Activated CD8-positive, alpha-beta T cell treated with anti-CD3 and anti-CD28 coated beads, Interleukin-2, amount 10 ng/mL, durations not matched to agents 7 days and 5 days (primary cell): Measurements from ENCODE around the gene BBS9. TPM values are rescaled to one million over a fixed set of nuclear protein-coding genes. Genes with fewer than 3 reads are reported as not detected.

ENCODE experiments used
- ATAC-seq: fragments of 150-1000 bp; cut with Tn5 transposase; one replicate; pipeline ENCODE4 v1.10.0; 2021; ENCODE audit warnings: moderate library complexity
- CTCF ChIA-PET: fragments of 350-600 bp; sonication (Branson Sonifier 250); formaldehyde crosslinking; loops from one replicate; lab custom pipeline; 2021; ENCODE audit warnings: antibody characterized with exemption; lab: Charles Lee
- POLR2A ChIA-PET: fragments of 350-600 bp; sonication (Branson Sonifier 250); formaldehyde crosslinking; loops from one replicate; lab custom pipeline; 2021; ENCODE audit warnings: antibody characterized with exemption; lab: Charles Lee
- DNase-seq: peaks from one replicate; pipeline ENCODE4 v3.0.0-alpha.2; 2020
- H3K27ac Mint-ChIP-seq: one replicate; pipeline ENCODE4 v1.8.0; 2021; ENCODE audit warnings: mild to moderate bottlenecking, mixed read lengths
- H3K27me3 Mint-ChIP-seq: one replicate; pipeline ENCODE4 v1.8.0; 2021; ENCODE audit warnings: low read depth, mixed read lengths
- H3K36me3 Mint-ChIP-seq: one replicate; pipeline ENCODE4 v1.8.0; 2021; ENCODE audit warnings: low read depth, mixed read lengths
- H3K4me1 Mint-ChIP-seq: one replicate; pipeline ENCODE4 v1.8.0; 2021; ENCODE audit warnings: low read depth, mixed read lengths
- H3K4me3 Mint-ChIP-seq: one replicate; pipeline ENCODE4 v1.8.0; 2021; ENCODE audit warnings: mild to moderate bottlenecking, mixed read lengths
- H3K9me3 Mint-ChIP-seq: one replicate; pipeline ENCODE4 v1.8.0; 2022; ENCODE audit warnings: mixed read lengths; ENCODE audit not compliant: insufficient read depth
- total RNA-seq, 2 experiments: library from RNA; stranded (reverse); gene quantifications; one replicate each; pipeline ENCODE4 v1.2.3, GENCODE V29; 2021

Gene BBS9
- total RNA-seq, 2 experiments from 2014 or later = 7.9 to 11.8 TPM

DNA sequence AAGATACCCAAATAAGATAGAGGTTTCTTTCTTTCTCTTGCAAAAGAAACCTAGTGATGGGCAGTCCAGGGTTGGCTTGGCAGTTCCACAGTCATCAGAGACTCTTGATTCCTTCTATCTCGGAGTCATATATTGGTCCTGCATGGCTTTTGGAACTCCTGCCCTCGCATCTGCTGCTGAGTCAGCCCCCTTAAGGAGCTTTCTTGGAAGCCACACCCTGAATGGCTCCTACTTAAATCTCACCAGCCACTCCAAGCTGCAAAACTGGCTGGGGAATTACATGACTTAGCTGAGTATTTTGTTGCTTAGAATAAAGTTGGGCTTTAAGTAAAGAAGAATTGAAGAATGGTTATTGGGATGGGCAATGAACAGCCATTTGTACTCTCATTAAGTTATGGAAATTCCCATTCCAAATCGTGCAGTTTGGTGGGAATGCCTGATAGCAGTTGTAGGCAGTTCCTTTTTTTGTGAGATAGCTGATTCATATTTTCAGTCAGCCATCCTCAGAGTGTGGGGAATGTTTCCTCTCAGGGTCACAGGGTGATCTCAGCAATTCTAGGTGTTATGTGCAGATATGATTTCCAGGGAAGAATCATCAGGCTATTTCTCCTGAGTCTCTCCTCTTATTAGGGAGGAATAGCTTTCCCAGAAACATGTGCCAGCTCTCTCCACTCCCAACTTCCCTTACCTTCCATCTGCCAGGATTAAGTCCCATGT lies 209.9 kb downstream of the BBS9 start:
- H3K4me1 Mint-ChIP-seq = no peaks in the 10 kb centered on the region

DNA sequence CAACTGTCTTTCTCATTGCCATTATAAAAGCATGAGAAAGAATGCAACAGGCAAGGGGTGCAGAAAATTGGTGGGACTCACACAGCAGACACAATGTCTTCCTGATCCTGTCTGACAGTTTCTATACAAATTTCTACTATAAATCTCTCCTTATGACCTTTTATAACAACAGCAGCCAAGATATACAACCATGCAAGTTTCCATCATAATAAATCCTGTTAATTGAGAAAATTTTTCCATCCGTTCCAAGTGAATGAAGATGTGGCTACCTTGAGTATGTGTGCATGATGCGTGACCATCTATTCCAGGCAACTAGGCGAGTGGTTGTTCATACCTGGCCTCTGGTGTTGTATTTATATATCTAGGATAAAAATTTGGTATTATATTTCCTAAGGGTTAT lies 216.7 kb downstream of the BBS9 start:
- no peaks in the 10 kb centered on the region for H3K9me3 Mint-ChIP-seq
- CTCF ChIA-PET = no interaction called here
- no peaks in the 10 kb centered on the region for H3K4me1 Mint-ChIP-seq
- no peaks in the 10 kb centered on the region for H3K36me3 Mint-ChIP-seq
- no peak overlapping the region for H3K4me3 Mint-ChIP-seq
- H3K27me3 Mint-ChIP-seq = no peaks in the 10 kb centered on the region
- ATAC-seq (no peak), DNase-seq (no peak)
- POLR2A ChIA-PET = no interaction called here
- no peak overlapping the region for H3K27ac Mint-ChIP-seq

More for the DNA sequence above, 209.9 kb downstream of the BBS9 start:
- DNase-seq = no peak
- CTCF ChIA-PET = interaction anchor here (0.9 kb wide), 1 partner anchor 22 kb away, joined by 4 read pairs; no protein-coding TSS in a partner anchor
- no peak overlapping the region for H3K4me3 Mint-ChIP-seq
- no peak for ATAC-seq
- no peaks in the 10 kb centered on the region for H3K9me3 Mint-ChIP-seq
- POLR2A ChIA-PET = no interaction called here
- no peak overlapping the region for H3K27ac Mint-ChIP-seq
- H3K27me3 Mint-ChIP-seq = no peaks in the 10 kb centered on the region
- no peaks in the 10 kb centered on the region for H3K36me3 Mint-ChIP-seq

DNA sequence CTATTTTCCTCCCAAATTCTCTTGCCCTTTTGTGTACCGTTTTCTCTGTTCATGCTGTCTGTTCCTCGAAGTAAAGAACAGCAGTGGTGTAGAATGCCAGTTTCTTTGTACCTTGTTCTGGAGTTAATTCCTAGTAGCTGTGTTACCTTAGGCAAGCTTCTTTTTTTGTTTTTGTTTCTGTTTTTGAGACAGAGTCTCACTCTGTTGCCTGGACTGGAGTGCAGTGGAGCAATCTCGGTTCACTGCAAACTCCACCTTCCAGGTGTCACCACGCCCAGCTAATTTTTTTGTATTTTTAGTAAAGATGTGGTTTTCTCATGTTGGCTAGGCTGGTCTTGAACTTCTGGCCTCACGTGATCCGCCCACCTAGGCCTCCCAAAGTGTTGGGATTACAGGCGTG lies 221.2 kb downstream of the BBS9 start:
- Mint-ChIP-seq H3K36me3 (no peaks in the 10 kb centered on the region), H3K27ac (no peak overlapping the region), H3K27me3 (no peaks in the 10 kb centered on the region), H3K4me3 (no peak overlapping the region), H3K4me1 (no peaks in the 10 kb centered on the region), H3K9me3 (no peaks in the 10 kb centered on the region)
- CTCF ChIA-PET = no interaction called here
- ATAC-seq (no peak), DNase-seq (no peak)
- POLR2A ChIA-PET = no interaction called here

DNA sequence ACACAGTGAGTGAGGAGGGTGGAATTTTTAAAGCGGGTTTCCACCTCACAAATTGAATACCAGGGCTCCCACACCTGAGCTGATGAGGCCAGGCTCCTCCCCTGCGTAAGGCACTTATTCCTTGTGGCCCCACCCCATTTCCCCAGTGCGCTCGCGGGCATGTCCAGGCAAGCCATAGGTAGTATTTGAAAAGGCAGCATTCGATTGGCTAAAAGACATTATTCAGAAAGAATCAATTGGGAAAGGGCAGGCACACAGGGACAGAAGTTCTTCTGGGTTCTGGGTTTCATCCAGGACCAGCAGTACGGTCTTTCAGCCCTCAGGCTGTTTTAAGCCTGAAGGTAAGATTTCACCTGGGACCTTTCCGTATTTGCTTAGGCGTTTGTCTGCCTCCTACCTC lies 222.3 kb downstream of the BBS9 start:
- Mint-ChIP-seq H3K36me3 (no peaks in the 10 kb centered on the region), H3K4me1 (no peaks in the 10 kb centered on the region), H3K9me3 (no peaks in the 10 kb centered on the region), H3K4me3 (no peak overlapping the region), H3K27me3 (no peaks in the 10 kb centered on the region), H3K27ac (no peak overlapping the region)
- CTCF ChIA-PET = no interaction called here
- DNase-seq (no peak), ATAC-seq (no peak)
- POLR2A ChIA-PET = no interaction called here

DNA sequence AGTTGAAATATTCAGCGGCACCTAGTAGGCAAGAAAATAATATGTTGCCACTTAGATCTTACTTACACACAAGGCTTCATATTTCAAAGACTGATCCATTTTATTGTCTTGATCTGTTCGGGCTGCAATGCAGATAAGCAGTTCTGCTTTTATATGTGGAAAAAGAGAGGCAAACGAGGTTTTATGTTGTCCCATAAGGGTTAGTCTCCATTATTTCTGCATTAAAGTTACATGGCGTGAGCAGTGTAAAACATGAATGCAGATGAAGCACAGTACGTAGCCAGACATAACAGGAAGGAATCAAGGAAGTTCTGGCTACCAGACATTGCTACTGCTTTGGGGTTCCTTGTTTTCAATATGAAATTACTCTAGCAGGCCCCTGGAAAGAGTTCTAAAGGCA lies 224.8 kb downstream of the BBS9 start:
- CTCF ChIA-PET = no interaction called here
- H3K4me3 Mint-ChIP-seq = no peak overlapping the region
- H3K4me1 Mint-ChIP-seq = no peaks in the 10 kb centered on the region
- H3K36me3 Mint-ChIP-seq = no peaks in the 10 kb centered on the region
- ATAC-seq (no peak), DNase-seq (no peak)
- POLR2A ChIA-PET = no interaction called here
- no peak overlapping the region for H3K27ac Mint-ChIP-seq
- H3K9me3 Mint-ChIP-seq = no peaks in the 10 kb centered on the region
- no peaks in the 10 kb centered on the region for H3K27me3 Mint-ChIP-seq

DNA sequence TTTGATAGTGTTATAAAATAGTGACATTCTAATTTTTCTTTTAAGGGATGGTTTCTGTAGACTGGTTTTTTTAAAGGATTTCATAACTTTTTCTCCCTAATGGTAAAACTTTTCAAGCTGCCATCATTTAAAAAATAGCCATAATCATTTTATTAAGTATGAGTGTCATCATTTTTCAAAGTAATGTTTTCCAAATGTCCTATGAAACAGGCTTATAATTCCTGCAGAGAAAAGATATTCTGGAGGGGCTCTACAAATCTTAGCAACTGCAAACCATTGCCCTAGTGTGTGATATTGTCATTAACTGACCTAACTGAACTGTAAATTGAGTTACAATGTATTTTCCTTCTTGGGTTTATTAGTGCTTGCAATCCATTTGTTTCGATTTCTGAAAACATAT lies 226.0 kb downstream of the BBS9 start:
- H3K4me3 Mint-ChIP-seq = no peak overlapping the region
- no peak overlapping the region for H3K27ac Mint-ChIP-seq
- no peaks in the 10 kb centered on the region for H3K27me3 Mint-ChIP-seq
- POLR2A ChIA-PET = no interaction called here
- ATAC-seq = no peak
- DNase-seq = no peak
- H3K36me3 Mint-ChIP-seq = no peaks in the 10 kb centered on the region
- H3K9me3 Mint-ChIP-seq = no peaks in the 10 kb centered on the region
- CTCF ChIA-PET = no interaction called here
- no peaks in the 10 kb centered on the region for H3K4me1 Mint-ChIP-seq

DNA sequence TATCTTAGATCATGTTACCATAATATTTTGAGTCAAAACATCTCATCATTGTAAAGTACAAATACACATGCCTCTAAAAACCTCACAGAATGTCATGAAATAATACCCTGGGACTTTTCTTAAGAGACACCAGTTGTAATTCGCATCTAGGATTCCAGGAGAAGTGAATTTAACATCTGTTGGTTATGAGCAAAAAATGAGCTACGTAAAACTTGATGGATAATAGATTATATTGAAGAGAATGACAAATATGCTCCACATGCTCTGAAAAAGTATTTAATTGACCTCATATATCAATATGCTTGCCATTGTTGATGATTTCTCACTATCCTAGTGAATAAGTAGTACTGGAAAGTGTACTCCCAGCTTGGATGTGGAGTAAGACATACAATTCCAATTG lies 227.0 kb downstream of the BBS9 start:
- no peak for ATAC-seq
- Mint-ChIP-seq H3K27me3 (no peaks in the 10 kb centered on the region), H3K36me3 (no peaks in the 10 kb centered on the region), H3K4me1 (no peaks in the 10 kb centered on the region), H3K27ac (no peak overlapping the region), H3K9me3 (no peaks in the 10 kb centered on the region), H3K4me3 (no peak overlapping the region)
- no peak for DNase-seq
- ChIA-PET CTCF (no interaction called here), POLR2A (no interaction called here)

DNA sequence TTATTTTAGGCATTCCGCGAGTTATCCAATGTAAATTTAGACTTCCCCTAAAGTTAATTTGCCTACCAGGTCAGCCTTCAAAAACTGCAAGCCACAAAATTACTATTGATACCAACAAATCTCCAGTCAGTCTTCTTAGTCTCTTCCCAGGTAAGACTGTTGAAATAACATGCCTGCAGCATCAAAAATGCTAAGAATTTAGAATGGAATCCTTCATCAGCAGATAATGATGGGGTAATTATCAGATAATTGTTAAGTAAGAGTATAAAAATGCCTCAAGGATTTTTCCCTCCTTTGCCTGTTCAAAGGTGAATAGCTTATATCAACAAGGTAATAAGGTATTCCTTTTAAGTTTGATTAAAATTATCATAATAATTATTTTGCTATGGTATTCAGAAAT lies 228.5 kb downstream of the BBS9 start:
- Mint-ChIP-seq H3K27ac (no peak overlapping the region), H3K4me3 (no peak overlapping the region), H3K4me1 (no peaks in the 10 kb centered on the region), H3K36me3 (no peaks in the 10 kb centered on the region), H3K9me3 (no peaks in the 10 kb centered on the region), H3K27me3 (no peaks in the 10 kb centered on the region)
- no peak for ATAC-seq
- ChIA-PET CTCF (no interaction called here), POLR2A (no interaction called here)
- no peak for DNase-seq

DNA sequence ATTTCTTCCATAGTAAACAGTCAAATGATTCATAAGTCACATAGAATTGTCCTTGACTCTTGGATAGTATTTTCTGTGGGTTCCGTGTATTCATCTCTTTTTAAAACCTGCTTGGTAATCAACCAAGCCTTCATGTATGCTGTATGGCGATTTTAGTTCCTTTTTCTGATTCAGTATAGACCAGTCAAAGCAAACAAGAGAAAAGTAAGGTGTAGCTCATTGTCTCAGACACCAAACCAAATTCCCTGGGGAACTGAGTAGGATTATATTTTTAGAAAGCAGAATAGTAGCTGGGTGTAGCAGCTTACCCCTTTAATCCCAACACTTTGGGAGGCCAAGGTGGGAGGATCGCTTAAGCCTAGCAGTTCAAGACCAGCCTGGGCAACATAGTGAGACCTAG lies 240.5 kb downstream of the BBS9 start:
- Mint-ChIP-seq H3K27ac (no peak overlapping the region), H3K36me3 (no peaks in the 10 kb centered on the region), H3K4me3 (no peak overlapping the region), H3K9me3 (no peaks in the 10 kb centered on the region), H3K27me3 (no peaks in the 10 kb centered on the region), H3K4me1 (no peaks in the 10 kb centered on the region)
- ATAC-seq (no peak), DNase-seq (no peak)
- POLR2A ChIA-PET = no interaction called here
- CTCF ChIA-PET = no interaction called here

DNA sequence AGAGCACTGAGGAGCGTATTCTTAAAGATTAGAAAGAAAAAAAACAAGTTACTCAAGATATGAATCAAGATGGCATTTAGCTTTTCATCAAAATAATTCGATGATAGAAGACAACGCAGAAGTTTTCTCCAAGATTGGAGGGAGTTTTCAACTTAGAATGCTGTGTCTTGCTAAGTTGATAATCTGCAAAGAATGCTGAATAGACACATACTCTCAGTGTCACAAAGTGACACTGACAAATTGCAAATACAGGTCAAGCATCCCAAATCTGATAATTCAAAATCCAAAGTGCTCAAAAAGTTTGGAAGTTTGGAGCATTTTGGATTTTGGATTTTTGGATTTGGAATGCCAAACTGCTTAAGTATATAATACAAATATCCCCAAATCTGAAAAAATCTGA lies 243.8 kb downstream of the BBS9 start:
- ATAC-seq (no peak), DNase-seq (no peak)
- ChIA-PET CTCF (no interaction called here), POLR2A (no interaction called here)
- Mint-ChIP-seq H3K4me3 (no peak overlapping the region), H3K4me1 (no peaks in the 10 kb centered on the region), H3K9me3 (no peaks in the 10 kb centered on the region), H3K36me3 (no peaks in the 10 kb centered on the region), H3K27ac (no peak overlapping the region), H3K27me3 (no peaks in the 10 kb centered on the region)

DNA sequence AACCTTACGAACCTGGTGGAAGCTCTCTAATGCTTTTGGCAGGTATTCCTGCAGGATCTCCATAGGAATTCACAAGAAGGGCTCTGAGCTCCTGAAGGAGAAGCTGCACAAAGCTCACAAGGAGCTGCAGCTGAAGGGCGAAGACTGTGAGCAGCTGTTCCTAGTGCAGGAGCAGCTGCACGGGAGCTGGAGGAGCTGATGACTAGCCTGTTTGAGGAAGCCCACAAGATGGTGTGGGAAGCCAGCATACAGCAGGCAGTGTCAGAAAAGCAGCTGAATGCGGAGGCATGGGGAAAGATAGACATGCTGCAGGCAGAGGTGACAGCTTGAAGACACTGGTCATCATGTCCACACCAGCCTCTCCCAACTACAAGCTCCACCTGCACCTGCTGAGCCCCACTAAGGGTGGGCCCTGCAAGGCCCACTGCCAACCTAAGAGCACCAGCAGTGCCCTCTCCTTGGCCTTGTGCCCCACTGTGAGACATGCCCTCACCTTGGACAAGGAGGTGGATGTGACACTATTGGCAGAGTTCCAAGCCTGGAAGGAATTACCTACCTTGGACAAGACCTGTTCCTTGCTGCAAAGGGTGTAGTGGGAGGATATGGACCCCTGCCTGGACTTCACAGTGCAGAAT lies 250.6 kb downstream of the BBS9 start:
- no peaks in the 10 kb centered on the region for H3K27me3 Mint-ChIP-seq
- no peaks in the 10 kb centered on the region for H3K9me3 Mint-ChIP-seq
- ChIA-PET CTCF (no interaction called here), POLR2A (no interaction called here)
- no peak overlapping the region for H3K27ac Mint-ChIP-seq
- H3K4me1 Mint-ChIP-seq = no peaks in the 10 kb centered on the region
- H3K36me3 Mint-ChIP-seq = no peaks in the 10 kb centered on the region
- DNase-seq (no peak), ATAC-seq (no peak)
- H3K4me3 Mint-ChIP-seq = no peak overlapping the region

DNA sequence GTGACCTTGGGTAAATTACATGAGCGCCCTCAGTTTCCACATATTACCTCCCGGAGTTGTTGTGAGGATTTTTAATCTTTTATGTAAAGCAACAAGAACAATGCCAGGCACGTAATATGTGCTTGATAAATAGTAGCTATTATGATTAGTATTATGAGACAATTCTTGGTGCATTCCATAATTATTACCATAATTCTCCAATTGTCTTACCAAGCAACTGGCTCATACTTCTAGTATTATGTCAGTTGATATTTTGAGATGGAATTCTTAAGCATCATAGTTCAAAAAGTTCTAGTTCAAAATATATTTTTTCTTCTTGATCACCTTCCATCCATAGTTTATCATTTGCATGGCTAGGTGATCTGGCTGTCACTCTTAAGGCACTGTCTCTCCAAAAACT lies 259.0 kb downstream of the BBS9 start:
- H3K27ac Mint-ChIP-seq = no peak overlapping the region
- no peak overlapping the region for H3K4me3 Mint-ChIP-seq
- no peaks in the 10 kb centered on the region for H3K27me3 Mint-ChIP-seq
- ChIA-PET POLR2A (no interaction called here), CTCF (no interaction called here)
- H3K36me3 Mint-ChIP-seq = no peaks in the 10 kb centered on the region
- H3K4me1 Mint-ChIP-seq = peaks cover 2% of the 10 kb centered on the region
- peaks cover 6% of the 10 kb centered on the region for H3K9me3 Mint-ChIP-seq
- ATAC-seq = no peak
- DNase-seq = no peak
